ENCODE results near the gene CTBP1. TPM values are rescaled to one million over a fixed set of nuclear protein-coding genes. Genes with fewer than 3 reads are reported as not detected.
A peak's percentile ranks its signal among the peaks of the same experiment; 100 is the strongest.

CTBP1 gene
- total and polyA plus RNA-seq, 7 donors = 67.9 to 162 (median 113) TPM

- TF ChIP-seq EP300 (IDR thresholded peaks at IDR 0.05) = no peak
- no peak for TF ChIP-seq POLR2AphosphoS5 (IDR thresholded peaks at IDR 0.05)
- TF ChIP-seq POLR2A (IDR thresholded peaks at IDR 0.05) = no peak
- peak in 1 of 4 experiments; percentile 22 for TF ChIP-seq CTCF (IDR thresholded peaks at IDR 0.05)
- 81% methylated on average over 29 of the region's 29 CpGs for WGBS, 2 donors
- H3K27me3 ChIP-seq = no peaks in the 10 kb centered on the region
- peak overlapping the region; percentile 14 to 51 (median 36) for H3K27ac ChIP-seq
- intact Hi-C loops (cut with DNase I) = no loop called here
- no peaks in the 10 kb centered on the region for H3K9me3 ChIP-seq
- H3K4me3 ChIP-seq = no peak overlapping the region
- peak; percentile 89 for DNase-seq
- peaks cover 0 to 28% (median 13%) of the 10 kb centered on the region in 4 donors for H3K4me1 ChIP-seq
- H3K36me3 ChIP-seq = peaks cover 0 to 97% (median 60%) of the 10 kb centered on the region in 4 donors
Measured at GRCh38 chr4:1233641-1234308, 15.2 kb downstream of the CTBP1 start.

- no peak overlapping the region for H3K4me3 ChIP-seq
- WGBS, 2 donors = 84 to 85% methylated on average over 32 of the region's 32 CpGs
- TF ChIP-seq EP300 (IDR thresholded peaks at IDR 0.05) = no peak
- no peak for TF ChIP-seq POLR2A (IDR thresholded peaks at IDR 0.05)
- TF ChIP-seq POLR2AphosphoS5 (IDR thresholded peaks at IDR 0.05) = no peak
- TF ChIP-seq CTCF (IDR thresholded peaks at IDR 0.05) = no peak
- peaks cover 0 to 100% (median 61%) of the 10 kb centered on the region in 4 donors for H3K36me3 ChIP-seq
- peak overlapping the region; percentile 14 to 51 (median 36) for H3K27ac ChIP-seq
- intact Hi-C loops (cut with DNase I) = no loop called here
- H3K4me1 ChIP-seq = peaks cover 0 to 28% (median 13%) of the 10 kb centered on the region in 4 donors
- H3K27me3 ChIP-seq = no peaks in the 10 kb centered on the region
- DNase-seq = peak; percentile 68
- H3K9me3 ChIP-seq = no peaks in the 10 kb centered on the region
Measured at GRCh38 chr4:1232661-1233621, 16.0 kb downstream of the CTBP1 start.

- DNase-seq = no peak
- Histone ChIP-seq H3K27me3 (no peaks in the 10 kb centered on the region), H3K36me3 (peaks cover 4 to 100% (median 62%) of the 10 kb centered on the region in 4 donors), H3K9me3 (no peaks in the 10 kb centered on the region), H3K4me1 (peaks cover 0 to 28% (median 13%) of the 10 kb centered on the region in 4 donors), H3K27ac (no peak overlapping the region), H3K4me3 (no peak overlapping the region)
- TF ChIP-seq POLR2AphosphoS5 (IDR thresholded peaks at IDR 0.05) (no peak), POLR2A (IDR thresholded peaks at IDR 0.05) (no peak), CTCF (IDR thresholded peaks at IDR 0.05) (no peak), EP300 (IDR thresholded peaks at IDR 0.05) (no peak)
- intact Hi-C loops (cut with DNase I) = no loop called here
- WGBS, 2 donors = 89% methylated on average over 23 of the region's 23 CpGs
Measured at GRCh38 chr4:1231637-1232360, 17.1 kb downstream of the CTBP1 start.

- no peak for DNase-seq
- Histone ChIP-seq H3K4me1 (peaks cover 0 to 28% (median 13%) of the 10 kb centered on the region in 4 donors), H3K9me3 (no peaks in the 10 kb centered on the region), H3K27me3 (no peaks in the 10 kb centered on the region), H3K36me3 (peaks cover 11 to 100% (median 61%) of the 10 kb centered on the region in 4 donors), H3K27ac (no peak overlapping the region), H3K4me3 (no peak overlapping the region)
- intact Hi-C loops (cut with DNase I) = no loop called here
- 95% methylated on average over 20 of the region's 20 CpGs for WGBS, 2 donors
- TF ChIP-seq POLR2A (IDR thresholded peaks at IDR 0.05) (no peak), CTCF (IDR thresholded peaks at IDR 0.05) (no peak), EP300 (IDR thresholded peaks at IDR 0.05) (no peak), POLR2AphosphoS5 (IDR thresholded peaks at IDR 0.05) (no peak)
Measured at GRCh38 chr4:1230971-1231636, 17.8 kb downstream of the CTBP1 start.
